H1 (cell line): ENCODE data around the gene MKI67. TPM values are rescaled to one million over a fixed set of nuclear protein-coding genes. Genes with fewer than 3 reads are reported as not detected.

Experiments
- CREB1 ChIP-seq: IDR thresholded peaks from 2 replicates; pipeline ENCODE4 v1.6.1; 2012; ENCODE audit warnings: inconsistent platforms
- EGR1 ChIP-seq: IDR thresholded peaks from 2 replicates; pipeline ENCODE4 v1.6.1; 2011; ENCODE audit warnings: low read depth, low read length, borderline replicate concordance
- MAX ChIP-seq: IDR thresholded peaks from 2 replicates; pipeline ENCODE4 v1.6.1; 2012; ENCODE audit warnings: inconsistent platforms
- PHF8 ChIP-seq: fragments of 200-600 bp; sonication (generic); conservative IDR thresholded peaks from 2 replicates; pipeline ENCODE4 v1.7.1; 2012; ENCODE audit warnings: low read depth, mild to moderate bottlenecking, inconsistent platforms, low read length, moderate library complexity
- POLR2A ChIP-seq, 2 experiments: IDR thresholded peaks; 1 replicate in 1 of 2; 2 replicates in 1 of 2; pipeline ENCODE4 v1.6.1; 2011; ENCODE audit warnings: low read depth in 2 of 2, low read length in 2 of 2, mild to moderate bottlenecking in 2 of 2; ENCODE audit errors: control extremely low read depth in 1 of 2
- RBBP5 ChIP-seq: IDR thresholded peaks from 2 replicates; pipeline ENCODE4 v1.7.1; 2012; ENCODE audit warnings: low read depth, mild to moderate bottlenecking, inconsistent platforms, low read length, moderate library complexity, borderline replicate concordance
- RFX5 ChIP-seq: IDR thresholded peaks from 2 replicates; pipeline ENCODE4 v1.6.1; 2011; ENCODE audit warnings: low read depth, low read length, improper control_type of control experiment, borderline replicate concordance
- RNF2 ChIP-seq: fragments of 200-900, 300-1000 bp; sonication (generic); IDR thresholded peaks from 2 replicates; pipeline ENCODE4 v1.7.1; 2016; ENCODE audit warnings: borderline replicate concordance, low read depth, mild to moderate bottlenecking, antibody characterized with exemption, low read length; ENCODE audit not compliant: poor library complexity, severe bottlenecking; ENCODE audit errors: missing control alignments
- RXRA ChIP-seq: IDR thresholded peaks from 2 replicates; pipeline ENCODE4 v1.6.1; 2011; ENCODE audit warnings: low read depth, mild to moderate bottlenecking, low read length, moderate library complexity; ENCODE audit not compliant: insufficient read depth
- TEAD4 ChIP-seq: IDR thresholded peaks from 2 replicates; pipeline ENCODE4 v1.6.1; 2012; ENCODE audit warnings: low read depth, low read length, inconsistent platforms, mixed read lengths
- polyA plus RNA-seq, 7 experiments: library from polyadenylated mRNA; depleted of rRNA in 3 of 7; stranded (reverse) in 5 of 7; unstranded in 2 of 7; fragments of >200 nt in 5 of 7; fragments of 200-250 nt in 2 of 7; gene quantifications; 1 replicate in 5 of 7; 2 replicates in 1 of 7; 4 replicates in 1 of 7; pipeline versions ENCODE4 v1.2.1 to v1.2.3, GENCODE V29; 2011 to 2013; ENCODE audit warnings: missing spikeins in 2 of 7, mixed read lengths in 2 of 7
- total RNA-seq: library from RNA; stranded (reverse); fragmentation: NEBNext Ultra II Directional; extraction: Animal tissue kit (Norgen Biotek cat#: 25700); gene quantifications from 2 replicates; pipeline ENCODE4 v1.2.1, GENCODE V29; 2021

Gene MKI67
- total and polyA plus RNA-seq, 2 of the 8 experiments (the other 6 are each of a cell fraction or from before 2014, with no cell fraction given), result 15.8 to 85.1 TPM

GRCh38 chr10:128053356-128053755 is 72.9 kb downstream of the MKI67 start (continued):
- no peak for TF ChIP-seq POLR2A (IDR thresholded peaks at IDR 0.05; ENCODE audit: control extremely low read depth in 1 of 2, low read depth in 2 of 2, low read length in 2 of 2)
- no peak for TF ChIP-seq EGR1
- TF ChIP-seq RNF2, result no peak
- no peak for TF ChIP-seq MAX
- TF ChIP-seq TEAD4, result no peak
- TF ChIP-seq CREB1, result no peak
- TF ChIP-seq RBBP5, result no peak
- TF ChIP-seq PHF8, result no peak
- no peak for TF ChIP-seq RXRA
- TF ChIP-seq RFX5, result no peak
